HepG2 (cell line): ENCODE results near the gene HYCC1. TPM values are rescaled to one million over a fixed set of nuclear protein-coding genes. Genes with fewer than 3 reads are reported as not detected.

ENCODE experiments used
- ATAC-seq: fragments of 200-7000 bp; cut with Tn5 transposase; 3 replicates; pipeline ENCODE4 v1.9.1; 2020; ENCODE audit warnings: mild to moderate bottlenecking, moderate library complexity
- BruUV-seq: library from RNA; stranded (reverse); fragments of 400-500 nt; replicated peaks from 2 replicates; lab custom pipeline; 2021; lab: Mats Ljungman, UMichigan
- CTCF ChIA-PET: fragments of 300-600 bp; formaldehyde crosslinking; extraction: SDS; loops from one replicate; lab custom pipeline; 2021; ENCODE audit warnings: low total read pairs, inconsistent platforms, low intra/inter-chr PET ratio; lab: Yijun Ruan, JAX
- POLR2A ChIA-PET: fragments of 350-600 bp; sonication (Branson Sonifier 250); formaldehyde crosslinking; loops from one replicate; lab custom pipeline; 2020; ENCODE audit warnings: antibody characterized with exemption, inconsistent platforms; lab: Yijun Ruan, JAX
- DNase-seq: peaks from one replicate; pipeline ENCODE4 v3.0.0-alpha.2; 2015; ENCODE audit warnings: low spot score
- FAIRE-seq: peaks from 3 replicates; lab custom pipeline; 2011; peaks lifted over from hg19 to GRCh38; lab: Jason Lieb, UNC
- H2AFZ ChIP-seq: one replicate; pipeline ENCODE4 v1.6.1; 2011; ENCODE audit warnings: low read length, inconsistent platforms
- H3K27ac ChIP-seq: fragments of 300-600 bp; 3 replicates; pipeline ENCODE4 v1.8.0; 2011; ENCODE audit warnings: mixed run types, mild to moderate bottlenecking, mixed read lengths, low read length, inconsistent platforms; ENCODE audit not compliant: insufficient read depth; ENCODE audit errors: extremely low read length
- H3K27me3 ChIP-seq, 2 experiments: fragments of 200-600 bp in 1 of 2; 2 replicates in 1 of 2; 3 replicates in 1 of 2; pipeline versions ENCODE4 v1.6.0 to v1.8.0; 2011; ENCODE audit warnings: low read length in 2 of 2, mild to moderate bottlenecking in 2 of 2, moderate library complexity in 2 of 2, inconsistent platforms in 1 of 2; ENCODE audit not compliant: insufficient read depth in 2 of 2, control insufficient read depth in 1 of 2
- H3K36me3 ChIP-seq, 2 experiments: fragments of 200-600 bp in 1 of 2; replicated peaks in 1 of 2; 2 replicates in 1 of 2; 3 replicates in 1 of 2; pipeline versions ENCODE4 v1.5.1 to v1.8.0; 2011; ENCODE audit warnings: low read length in 2 of 2, inconsistent platforms in 1 of 2; ENCODE audit not compliant: insufficient read depth in 2 of 2, control insufficient read depth in 1 of 2
- H3K4me1 ChIP-seq: 2 replicates; pipeline ENCODE4 v1.5.1; 2012; ENCODE audit warnings: low read length, inconsistent platforms; ENCODE audit not compliant: insufficient read depth
- H3K4me2 ChIP-seq: 2 replicates; pipeline ENCODE4 v1.6.0; 2011; ENCODE audit warnings: low read depth, low read length, inconsistent platforms
- H3K4me3 ChIP-seq, 3 experiments: fragments of 200-600 bp in 1 of 3; sonication (generic), shearing (Covaris generic) in 1 of 3; replicated peaks in 1 of 3; 2 replicates each; pipeline ENCODE4 v1.5.1; 2011 to 2016; ENCODE audit warnings: low read length in 3 of 3, inconsistent platforms in 2 of 3, low read depth in 2 of 3, mild to moderate bottlenecking in 2 of 3, control low read depth in 1 of 3, mixed read lengths in 1 of 3; ENCODE audit not compliant: insufficient read depth in 1 of 3
- H3K79me2 ChIP-seq: one replicate; pipeline ENCODE4 v1.6.1; 2011; ENCODE audit warnings: low read length, inconsistent platforms; ENCODE audit not compliant: insufficient read depth
- H3K9ac ChIP-seq: 2 replicates; pipeline ENCODE4 v1.6.0; 2011; ENCODE audit warnings: mild to moderate bottlenecking, low read depth, low read length, inconsistent platforms; ENCODE audit not compliant: insufficient read depth
- H3K9me3 ChIP-seq: 2 replicates; pipeline ENCODE4 v1.5.1; 2012; ENCODE audit warnings: mild to moderate bottlenecking, low read length
- H4K20me1 ChIP-seq: 2 replicates; pipeline ENCODE4 v1.6.0; 2011; ENCODE audit warnings: inconsistent platforms, mild to moderate bottlenecking, low read length, moderate library complexity; ENCODE audit not compliant: insufficient read depth
- HMG20B ChIP-seq: conservative IDR thresholded peaks from 2 replicates; pipeline ENCODE4 v1.6.1; 2016; ENCODE audit warnings: missing genetic modification reagents, missing compliant biosample characterization
- KAT7 ChIP-seq: IDR thresholded peaks from 2 replicates; pipeline ENCODE4 v1.6.1; 2018; ENCODE audit warnings: borderline replicate concordance, missing compliant biosample characterization
- KMT2B ChIP-seq: IDR thresholded peaks from 2 replicates; pipeline ENCODE4 v1.6.1; 2016; ENCODE audit warnings: missing genetic modification reagents, missing compliant biosample characterization
- MIER2 ChIP-seq: IDR thresholded peaks from 2 replicates; pipeline ENCODE4 v1.6.1; 2016; ENCODE audit warnings: missing biosample characterization, missing genetic modification reagents
- PHF21A ChIP-seq: sonication (generic); formaldehyde crosslinking; IDR thresholded peaks from 2 replicates; pipeline ENCODE4 v1.5.0; 2020; ENCODE audit warnings: mild to moderate bottlenecking, missing genetic modification reagents
- PITX1 ChIP-seq: sonication (generic); formaldehyde crosslinking; IDR thresholded peaks from 2 replicates; pipeline ENCODE4 v1.5.1; 2020; ENCODE audit warnings: mild to moderate bottlenecking, missing genetic modification reagents
- PLRG1 ChIP-seq: fragments of 450-650 bp; conservative IDR thresholded peaks from 2 replicates; pipeline ENCODE4 v1.6.1; 2016
- RFXAP ChIP-seq: sonication (generic); formaldehyde crosslinking; IDR thresholded peaks from 2 replicates; pipeline ENCODE4 v1.4.0; 2020; ENCODE audit warnings: missing genetic modification reagents, borderline replicate concordance
- SP2 ChIP-seq: sonication (generic); formaldehyde crosslinking; IDR thresholded peaks from 2 replicates; pipeline ENCODE4 v1.5.1; 2020; ENCODE audit warnings: mild to moderate bottlenecking, missing genetic modification reagents
- THYN1 ChIP-seq: sonication (generic); formaldehyde crosslinking; IDR thresholded peaks from 2 replicates; pipeline ENCODE4 v1.8.1; 2023; ENCODE audit warnings: low read depth, mild to moderate bottlenecking, moderate library complexity, missing genetic modification reagents, borderline replicate concordance
- TP53 ChIP-seq: sonication (generic); formaldehyde crosslinking; conservative IDR thresholded peaks from 2 replicates; pipeline ENCODE4 v1.4.0; 2020; ENCODE audit warnings: missing genetic modification reagents
- ZKSCAN1 ChIP-seq: fragments of 150-350 bp; IDR thresholded peaks from 2 replicates; pipeline ENCODE4 v1.6.1; 2014; ENCODE audit warnings: low read length
- ZNF337 ChIP-seq: sonication (generic); formaldehyde crosslinking; IDR thresholded peaks from 2 replicates; pipeline ENCODE4 v1.5.1; 2020; ENCODE audit warnings: missing genetic modification reagents, low read depth, mild to moderate bottlenecking, borderline replicate concordance
- ZNF382 ChIP-seq: sonication (generic); formaldehyde crosslinking; IDR thresholded peaks from 2 replicates; pipeline ENCODE4 v1.5.0; 2020; ENCODE audit warnings: missing genetic modification reagents, mild to moderate bottlenecking, borderline replicate concordance
- ZNF569 ChIP-seq: sonication (generic); formaldehyde crosslinking; IDR thresholded peaks from 2 replicates; pipeline ENCODE4 v1.5.0; 2020; ENCODE audit warnings: mild to moderate bottlenecking, missing genetic modification reagents, moderate library complexity, borderline replicate concordance
- ZNF644 ChIP-seq: IDR thresholded peaks from 2 replicates; pipeline ENCODE4 v1.6.1; 2016; ENCODE audit warnings: low read depth
- whole genome bisulfite sequencing: methylation state at CpG from one replicate; pipeline ENCODE4 v1.1.6; 2017; ENCODE audit warnings: low lambda C conversion rate; 5-methylcytosine and 5-hydroxymethylcytosine counted together
- in situ Hi-C: cut with HindIII; loops from 2 replicates; pipeline ENCODE4 v1.10.0; 2017; ENCODE audit warnings: low pct_unique_long_range_greater_than_20kb; ENCODE audit not compliant: extremely low pct_ligation_motif_present
- intact Hi-C: fragments of 100-400 bp; cut with micrococcal nuclease; formaldehyde crosslinking; loops from one replicate; pipeline ENCODE4 v1.10.0; 2022; ENCODE audit not compliant: unreplicated experiment
- polyA plus RNA-seq, 8 experiments: library from polyadenylated mRNA; depleted of rRNA in 3 of 8; stranded (reverse) in 7 of 8; unstranded in 1 of 8; fragments of >200 nt; fragmentation: Illumina TruSeq in 4 of 8; extraction: Trizol in 4 of 8; gene quantifications; 2 replicates each; pipeline versions ENCODE4 v1.2.1 to v1.2.3, GENCODE V29; 2011 to 2016; ENCODE audit warnings: low read depth in 4 of 8, missing spikeins in 1 of 8, mixed read lengths in 1 of 8; ENCODE audit not compliant: insufficient read depth in 1 of 8
- total RNA-seq, 5 experiments: library from RNA; depleted of rRNA; stranded (reverse); fragments of >200 nt; fragmentation: Illumina TruSeq; extraction: Trizol; gene quantifications; 2 replicates each; pipeline ENCODE4 v1.2.3, GENCODE V29; 2016; ENCODE audit warnings: low read depth in 1 of 5
- TF ChIP-seq, protein P1 (sequence below): sonication (generic); formaldehyde crosslinking; IDR thresholded peaks from 2 replicates; pipeline ENCODE4 v1.8.0; 2022; ENCODE audit warnings: mild to moderate bottlenecking, missing genetic modification reagents
- TF ChIP-seq, protein P2 (sequence below): IDR thresholded peaks from 2 replicates; pipeline ENCODE4 v1.6.1; 2018; ENCODE audit warnings: missing genetic modification reagents
- TF ChIP-seq, protein P3 (sequence below): sonication (generic); formaldehyde crosslinking; IDR thresholded peaks from 2 replicates; pipeline ENCODE4 v1.4.0; 2020; ENCODE audit warnings: mild to moderate bottlenecking, missing genetic modification reagents

HYCC1 gene
- total and polyA plus RNA-seq, 2 of the 13 experiments (the other 11 are each of a cell fraction or from before 2014, with no cell fraction given): 9.5 to 41.8 TPM

DNA sequence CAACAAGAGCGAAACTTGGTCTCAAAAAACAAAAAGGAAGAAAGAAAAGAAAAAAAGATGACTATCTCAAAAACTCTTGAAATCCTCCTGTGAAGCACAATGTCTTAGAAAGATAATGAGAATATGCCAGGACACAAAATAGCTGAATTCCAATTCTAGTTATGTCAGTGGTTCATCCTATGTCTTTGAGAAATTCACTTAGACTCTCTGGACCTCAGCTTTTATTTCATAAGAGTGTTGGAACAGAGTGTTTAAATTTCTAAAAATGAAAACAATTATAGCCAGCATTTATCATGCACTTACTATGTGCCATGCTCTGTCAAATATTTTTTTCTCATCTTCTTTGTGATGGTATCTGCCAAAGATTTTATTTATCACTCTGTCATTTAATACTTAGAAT, 13.3 kb upstream of the HYCC1 start:
- Histone ChIP-seq H3K4me2 (no peak overlapping the region), H3K9me3 (no peaks in the 10 kb centered on the region), H3K9ac (no peak overlapping the region), H3K36me3 (no peaks in the 10 kb centered on the region), H4K20me1 (no peaks in the 10 kb centered on the region), H3K27ac (no peak overlapping the region), H2AFZ (no peak overlapping the region), H3K27me3 (peaks cover 0 to 20% of the 10 kb centered on the region in 2 experiments; a peak in 2 of 5 replicates), H3K4me1 (no peaks in the 10 kb centered on the region), H3K4me3 (no peak overlapping the region), H3K79me2 (no peaks in the 10 kb centered on the region)
- POLR2A ChIA-PET: no interaction called here
- no TSS peak for BruUV-seq
- in situ Hi-C loops (no loop called here), intact Hi-C loops (no loop called here)
- DNase-seq: no peak
- 26% methylated on average over 1 of the region's 1 CpG for WGBS
- ATAC-seq: no peak
- CTCF ChIA-PET: no interaction called here
- FAIRE-seq: no peak
- TF ChIP-seq PITX1 (CRISPR knock-in tag) (no peak), SP2 (CRISPR knock-in tag) (no peak), THYN1 (CRISPR knock-in tag) (no peak), KAT7 (no peak), KMT2B (CRISPR knock-in tag) (no peak), ZKSCAN1 (no peak), HMG20B (CRISPR knock-in tag) (no peak), PLRG1 (no peak), ZNF382 (no peak), ZNF569 (CRISPR knock-in tag) (no peak), TP53 (CRISPR knock-in tag) (no peak), MIER2 (CRISPR knock-in tag) (no peak), ZNF337 (CRISPR knock-in tag) (no peak), RFXAP (CRISPR knock-in tag) (no peak), ZNF644 (CRISPR knock-in tag) (no peak), PHF21A (CRISPR knock-in tag) (no peak)
- TF ChIP-seq, protein P1, sequence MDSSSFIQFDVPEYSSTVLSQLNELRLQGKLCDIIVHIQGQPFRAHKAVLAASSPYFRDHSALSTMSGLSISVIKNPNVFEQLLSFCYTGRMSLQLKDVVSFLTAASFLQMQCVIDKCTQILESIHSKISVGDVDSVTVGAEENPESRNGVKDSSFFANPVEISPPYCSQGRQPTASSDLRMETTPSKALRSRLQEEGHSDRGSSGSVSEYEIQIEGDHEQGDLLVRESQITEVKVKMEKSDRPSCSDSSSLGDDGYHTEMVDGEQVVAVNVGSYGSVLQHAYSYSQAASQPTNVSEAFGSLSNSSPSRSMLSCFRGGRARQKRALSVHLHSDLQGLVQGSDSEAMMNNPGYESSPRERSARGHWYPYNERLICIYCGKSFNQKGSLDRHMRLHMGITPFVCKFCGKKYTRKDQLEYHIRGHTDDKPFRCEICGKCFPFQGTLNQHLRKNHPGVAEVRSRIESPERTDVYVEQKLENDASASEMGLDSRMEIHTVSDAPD (CRISPR knock-in tag): no peak
- TF ChIP-seq, protein P2, sequence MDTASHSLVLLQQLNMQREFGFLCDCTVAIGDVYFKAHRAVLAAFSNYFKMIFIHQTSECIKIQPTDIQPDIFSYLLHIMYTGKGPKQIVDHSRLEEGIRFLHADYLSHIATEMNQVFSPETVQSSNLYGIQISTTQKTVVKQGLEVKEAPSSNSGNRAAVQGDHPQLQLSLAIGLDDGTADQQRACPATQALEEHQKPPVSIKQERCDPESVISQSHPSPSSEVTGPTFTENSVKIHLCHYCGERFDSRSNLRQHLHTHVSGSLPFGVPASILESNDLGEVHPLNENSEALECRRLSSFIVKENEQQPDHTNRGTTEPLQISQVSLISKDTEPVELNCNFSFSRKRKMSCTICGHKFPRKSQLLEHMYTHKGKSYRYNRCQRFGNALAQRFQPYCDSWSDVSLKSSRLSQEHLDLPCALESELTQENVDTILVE (CRISPR knock-in tag): no peak
- TF ChIP-seq, protein P3, sequence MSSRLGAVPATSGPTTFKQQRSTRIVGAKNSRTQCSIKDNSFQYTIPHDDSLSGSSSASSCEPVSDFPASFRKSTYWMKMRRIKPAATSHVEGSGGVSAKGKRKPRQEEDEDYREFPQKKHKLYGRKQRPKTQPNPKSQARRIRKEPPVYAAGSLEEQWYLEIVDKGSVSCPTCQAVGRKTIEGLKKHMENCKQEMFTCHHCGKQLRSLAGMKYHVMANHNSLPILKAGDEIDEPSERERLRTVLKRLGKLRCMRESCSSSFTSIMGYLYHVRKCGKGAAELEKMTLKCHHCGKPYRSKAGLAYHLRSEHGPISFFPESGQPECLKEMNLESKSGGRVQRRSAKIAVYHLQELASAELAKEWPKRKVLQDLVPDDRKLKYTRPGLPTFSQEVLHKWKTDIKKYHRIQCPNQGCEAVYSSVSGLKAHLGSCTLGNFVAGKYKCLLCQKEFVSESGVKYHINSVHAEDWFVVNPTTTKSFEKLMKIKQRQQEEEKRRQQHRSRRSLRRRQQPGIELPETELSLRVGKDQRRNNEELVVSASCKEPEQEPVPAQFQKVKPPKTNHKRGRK (CRISPR knock-in tag): no peak
